GM12892 (cell line): ENCODE measurements around the gene DLGAP1.

Experiments used
- POLR2A ChIP-seq: IDR thresholded peaks from 2 replicates; pipeline ENCODE4 v1.6.1; 2011; ENCODE audit warnings: low read depth, low read length, control low read depth
- POLR2AphosphoS5 ChIP-seq: IDR thresholded peaks from 2 replicates; pipeline ENCODE4 v1.6.1; 2011; ENCODE audit warnings: low read depth, low read length, control low read depth
- TAF1 ChIP-seq: IDR thresholded peaks from 2 replicates; pipeline ENCODE4 v1.6.1; 2011; ENCODE audit warnings: low read depth, mild to moderate bottlenecking, control low read depth, low read length, borderline replicate concordance

- TF ChIP-seq POLR2AphosphoS5: no peak
- TF ChIP-seq POLR2A: no peak
- no peak for TF ChIP-seq TAF1
These were observed 750.4 kb downstream of the DLGAP1 start for GRCh38 chr18:3704556-3705344.
